Measurements from ENCODE around the gene BCAT1. TPM values are rescaled to one million over a fixed set of nuclear protein-coding genes. Genes with fewer than 3 reads are reported as not detected.

BCAT1 gene
- total and polyA plus RNA-seq, 2 donors (not counting 3 experiments of a cell fraction or from before 2014, with no cell fraction given) = 21.6 to 267 TPM

- Histone ChIP-seq H3K4me2 (ENCODE audit: insufficient read depth, low read length) (peak overlapping the region; percentile 63), H3K27me3 (ENCODE audit: control insufficient read depth in 2 of 2, insufficient read depth in 2 of 2, low read length in 2 of 2) (no peaks in the 10 kb centered on the region), H3K9me3 (replicated peaks; ENCODE audit: control insufficient read depth, insufficient read depth, low read length) (no peaks in the 10 kb centered on the region), H4K20me1 (replicated peaks; ENCODE audit: control insufficient read depth, extremely low read depth, insufficient read depth, low read length) (no peaks in the 10 kb centered on the region), H3K27ac (ENCODE audit: insufficient read depth, low read depth, low read length) (peak overlapping the region; percentile 92), H3K9me1 (replicated peaks; ENCODE audit: control insufficient read depth, extremely low read depth, insufficient read depth, low read length) (no peaks in the 10 kb centered on the region), H3K4me3 (replicated peaks in 1 of 3; ENCODE audit: insufficient read depth in 1 of 3, low read depth in 1 of 3, low read length in 3 of 3) (no peak overlapping the region), H3K9ac (replicated peaks; ENCODE audit: extremely low read depth, insufficient read depth, low read length) (peak overlapping the region; percentile 69), H2AFZ (ENCODE audit: low read depth, low read length) (no peak overlapping the region), H3K36me3 (ENCODE audit: control insufficient read depth in 2 of 2, extremely low read depth in 1 of 2, insufficient read depth in 2 of 2, low read length in 2 of 2) (peaks cover 4 to 8% of the 10 kb centered on the region in 2 experiments), H3K79me2 (ENCODE audit: control insufficient read depth, insufficient read depth, low read length) (peaks cover 19% of the 10 kb centered on the region), H3K4me1 (ENCODE audit: control insufficient read depth, extremely low read depth, insufficient read depth, low read length) (peaks cover 60% of the 10 kb centered on the region)
- DNase-seq (ENCODE audit: low read depth, low spot score) (peak; percentile 90), FAIRE-seq (peak; percentile 81)
- BruUV-seq (replicated peaks) = no TSS peak
- dilution Hi-C loops (cut with MboI; ENCODE audit: extremely low pct_ligation_motif_present, low sequenced_read_pairs) = no loop called here
- ChIA-PET POLR2A (interaction anchor here (1.5 kb wide), 1 partner anchor 93 kb away, joined by 7 read pairs; no protein-coding TSS in a partner anchor), CTCF (interaction anchor here (1.0 to 3.7 kb wide), 15 partner anchors 9 to 302 kb away, joined by 3 to 45 read pairs (median 5); partner anchors contain the start of gene BCAT1)
- TF ChIP-seq, protein P1, sequence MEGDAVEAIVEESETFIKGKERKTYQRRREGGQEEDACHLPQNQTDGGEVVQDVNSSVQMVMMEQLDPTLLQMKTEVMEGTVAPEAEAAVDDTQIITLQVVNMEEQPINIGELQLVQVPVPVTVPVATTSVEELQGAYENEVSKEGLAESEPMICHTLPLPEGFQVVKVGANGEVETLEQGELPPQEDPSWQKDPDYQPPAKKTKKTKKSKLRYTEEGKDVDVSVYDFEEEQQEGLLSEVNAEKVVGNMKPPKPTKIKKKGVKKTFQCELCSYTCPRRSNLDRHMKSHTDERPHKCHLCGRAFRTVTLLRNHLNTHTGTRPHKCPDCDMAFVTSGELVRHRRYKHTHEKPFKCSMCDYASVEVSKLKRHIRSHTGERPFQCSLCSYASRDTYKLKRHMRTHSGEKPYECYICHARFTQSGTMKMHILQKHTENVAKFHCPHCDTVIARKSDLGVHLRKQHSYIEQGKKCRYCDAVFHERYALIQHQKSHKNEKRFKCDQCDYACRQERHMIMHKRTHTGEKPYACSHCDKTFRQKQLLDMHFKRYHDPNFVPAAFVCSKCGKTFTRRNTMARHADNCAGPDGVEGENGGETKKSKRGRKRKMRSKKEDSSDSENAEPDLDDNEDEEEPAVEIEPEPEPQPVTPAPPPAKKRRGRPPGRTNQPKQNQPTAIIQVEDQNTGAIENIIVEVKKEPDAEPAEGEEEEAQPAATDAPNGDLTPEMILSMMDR (IDR thresholded peaks at IDR 0.05; ENCODE audit: extremely low read depth in 1 of 2, insufficient read depth in 1 of 2, low read depth in 1 of 2, low read length in 2 of 2) = no peak
- peak; percentile 97 for TF ChIP-seq JUN (IDR thresholded peaks at IDR 0.05; ENCODE audit: borderline replicate concordance, insufficient read depth, insufficient read length, low read depth)
- TF ChIP-seq FOS (IDR thresholded peaks at IDR 0.05; ENCODE audit: borderline replicate concordance, insufficient read depth, low read length) = peak; percentile 89
- TF ChIP-seq MAX (IDR thresholded peaks at IDR 0.05; ENCODE audit: insufficient read depth, insufficient read length) = no peak
- no peak for TF ChIP-seq MYC (IDR thresholded peaks at IDR 0.05; ENCODE audit: low read depth, low read length)
- intact Hi-C loops (cut with micrococcal nuclease) = loop anchor here (5.0 to 10.0 kb wide), 2 partner anchors 109 to 301 kb away; no protein-coding TSS in a partner anchor
These were observed 95.3 kb downstream of the BCAT1 start for GRCh38 chr12:24853588-24853987.
